CD4-positive, alpha-beta T cell treated with Interleukin-2 at 100 ng/mL for 4 hours (primary cell): Measurements from ENCODE around the gene ZNF331.

Source experiments
- DNase-seq: peaks from one replicate; pipeline ENCODE4 v3.0.0-alpha.2; 2020; ENCODE audit warnings: low spot score

Gene ZNF331

GRCh38 chr19:53626976-53627375, 89.0 kb downstream of the ZNF331 start:
- DNase-seq = no peak
